Gastrocnemius medialis (tissue), 4 donors: ENCODE data around the gene ACTN2.

Experiments
- CTCF ChIP-seq, 5 experiments: fragments of 450-650 bp in 3 of 5; fragments of 200-600 bp in 2 of 5; sonication (generic) in 2 of 5; IDR thresholded peaks in 4 of 5; conservative IDR thresholded peaks in 1 of 5; 1 replicate in 4 of 5; 2 replicates in 1 of 5; pipeline ENCODE4 v1.5.1; 2016 to 2019; ENCODE audit warnings: antibody characterized with exemption in 5 of 5, mild to moderate bottlenecking in 3 of 5, moderate library complexity in 3 of 5
- POLR2A ChIP-seq, 2 donors: fragments of 450-650 bp; IDR thresholded peaks; one replicate each; pipeline ENCODE4 v1.6.1; 2017; ENCODE audit warnings: antibody characterized with exemption in 2 of 2, mild to moderate bottlenecking in 2 of 2, moderate library complexity in 2 of 2

DNA sequence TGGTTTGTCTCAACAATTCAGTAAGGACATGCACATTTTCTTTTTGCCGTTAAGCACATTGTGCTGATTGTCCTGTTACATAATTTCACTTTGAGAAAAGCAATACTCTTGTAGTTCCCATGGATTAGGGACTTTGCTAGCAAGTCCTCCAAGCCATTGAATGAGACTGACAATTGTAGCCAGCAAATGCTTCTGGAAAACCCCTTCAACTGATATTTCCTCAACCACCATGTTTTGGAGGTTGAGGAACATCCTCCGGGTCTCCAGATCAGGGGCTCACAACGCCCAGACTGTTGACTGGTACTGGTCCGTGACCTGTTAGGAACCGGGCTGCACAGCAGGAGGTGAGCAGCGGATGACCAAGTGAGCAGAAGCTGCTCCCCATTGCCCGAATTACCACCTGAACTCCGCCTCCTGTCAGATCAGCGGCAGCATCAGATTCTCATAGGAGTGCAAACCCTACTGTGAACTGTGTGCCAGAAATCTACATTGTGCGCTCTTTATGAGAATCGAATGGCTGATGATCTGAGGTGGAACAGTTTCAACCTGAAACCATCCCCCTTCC, 24.1 kb downstream of the ACTN2 start:
- TF ChIP-seq POLR2A (IDR thresholded peaks at IDR 0.05) (no peak), CTCF (IDR thresholded peaks at IDR 0.05 in 4 of 5, conservative IDR thresholded peaks at IDR 0.05 in 1 of 5) (no peak)
